ENCODE results near the gene SPSB1.

The SPSB1 gene

DNA sequence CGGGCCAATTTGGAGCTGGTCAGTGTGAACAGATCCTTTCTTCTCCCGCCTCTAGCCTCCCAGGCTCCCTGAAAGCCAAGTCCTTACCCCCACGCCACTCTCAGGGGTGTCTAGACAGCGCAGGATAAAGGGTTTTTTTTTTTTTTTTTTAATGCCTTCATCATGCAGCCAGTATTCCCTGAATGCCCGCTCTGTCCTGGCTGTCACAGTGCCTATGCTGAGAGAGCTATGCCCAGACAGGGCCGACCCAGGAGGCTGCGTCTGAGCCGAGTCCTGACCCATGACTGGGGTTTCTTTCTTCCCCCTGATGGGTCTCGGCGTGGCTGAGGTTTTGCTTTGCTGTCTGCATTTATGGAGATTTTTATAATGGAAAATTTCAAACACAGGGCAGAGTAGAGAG, 18.3 kb downstream of the SPSB1 start:
- H3K4me1 Mint-ChIP-seq: peaks cover 74% of the 10 kb centered on the region
- TF ChIP-seq CTCF (IDR thresholded peaks at IDR 0.05): no peak
- no peak overlapping the region for H3K4me3 Mint-ChIP-seq
- H3K27me3 Mint-ChIP-seq (ENCODE audit: low read depth, poor library complexity): peaks cover 5% of the 10 kb centered on the region
- DNase-seq: no peak
- no peak overlapping the region for H3K27ac Mint-ChIP-seq
- no peaks in the 10 kb centered on the region for H3K36me3 Mint-ChIP-seq (ENCODE audit: low read depth)
- no peaks in the 10 kb centered on the region for H3K9me3 Mint-ChIP-seq

- TF ChIP-seq CTCF (IDR thresholded peaks at IDR 0.05): no peak
- H3K36me3 Mint-ChIP-seq (ENCODE audit: low read depth): no peaks in the 10 kb centered on the region
- peaks cover 5% of the 10 kb centered on the region for H3K27me3 Mint-ChIP-seq (ENCODE audit: low read depth, poor library complexity)
- H3K4me3 Mint-ChIP-seq: no peak overlapping the region
- peak overlapping the region; percentile 59 for H3K27ac Mint-ChIP-seq
- DNase-seq: no peak
- H3K4me1 Mint-ChIP-seq: peaks cover 70% of the 10 kb centered on the region
- no peaks in the 10 kb centered on the region for H3K9me3 Mint-ChIP-seq
Measured at GRCh38 chr1:9311479-9311878, 18.8 kb downstream of the SPSB1 start.

GRCh38 chr1:9312168-9312720, 19.6 kb downstream of the SPSB1 start:
- no peak for TF ChIP-seq CTCF (IDR thresholded peaks at IDR 0.05)
- H3K27me3 Mint-ChIP-seq (ENCODE audit: low read depth, poor library complexity): peaks cover 5% of the 10 kb centered on the region
- DNase-seq: no peak
- H3K36me3 Mint-ChIP-seq (ENCODE audit: low read depth): no peaks in the 10 kb centered on the region
- H3K4me1 Mint-ChIP-seq: peaks cover 69% of the 10 kb centered on the region
- H3K27ac Mint-ChIP-seq: no peak overlapping the region
- no peak overlapping the region for H3K4me3 Mint-ChIP-seq
- no peaks in the 10 kb centered on the region for H3K9me3 Mint-ChIP-seq

DNA sequence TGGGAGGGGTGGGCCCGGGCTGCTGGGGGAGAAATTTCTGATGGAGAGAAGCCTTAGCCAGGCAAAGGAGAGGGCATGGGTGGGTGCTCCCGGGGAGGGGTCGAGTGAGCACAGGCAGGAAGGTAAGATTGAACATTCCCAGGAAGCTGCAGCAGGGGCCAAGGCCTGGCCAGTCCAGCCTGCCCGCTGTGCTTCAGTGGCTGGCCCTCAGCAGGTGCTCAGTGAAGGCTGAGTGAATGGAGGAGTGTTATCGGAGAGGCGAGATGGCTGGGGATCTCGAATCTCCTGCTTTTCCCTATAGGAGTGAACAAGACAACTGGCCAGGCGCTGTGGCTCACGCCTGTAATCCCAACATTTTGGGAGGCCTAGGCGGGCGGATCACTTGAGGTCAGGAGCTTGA, 20.9 kb downstream of the SPSB1 start:
- Mint-ChIP-seq H3K4me3 (no peak overlapping the region), H3K4me1 (peaks cover 72% of the 10 kb centered on the region), H3K9me3 (no peaks in the 10 kb centered on the region), H3K27ac (peak overlapping the region; percentile 64), H3K27me3 (ENCODE audit: low read depth, poor library complexity) (peaks cover 5% of the 10 kb centered on the region), H3K36me3 (ENCODE audit: low read depth) (no peaks in the 10 kb centered on the region)
- no peak for DNase-seq
- TF ChIP-seq CTCF (IDR thresholded peaks at IDR 0.05): no peak

DNA sequence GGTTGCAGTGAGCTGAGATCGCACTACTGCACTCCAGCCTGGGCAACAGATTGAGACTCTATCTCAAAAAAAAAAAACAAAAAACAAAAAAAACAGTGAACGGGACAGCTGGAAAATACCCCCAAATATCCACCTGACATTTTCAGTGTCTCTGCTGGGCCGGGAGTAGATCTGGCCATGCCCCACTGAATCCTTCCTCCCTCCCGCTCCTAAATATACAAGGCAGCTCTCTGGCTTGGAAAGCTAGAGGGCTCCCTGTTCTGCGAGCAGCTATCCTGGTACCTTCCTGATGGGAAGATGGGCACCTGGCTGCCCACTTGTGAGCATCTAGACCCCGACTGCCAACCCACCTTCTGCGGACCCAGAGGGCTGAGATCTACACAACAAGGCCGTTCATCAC, 21.4 kb downstream of the SPSB1 start:
- TF ChIP-seq CTCF (IDR thresholded peaks at IDR 0.05): no peak
- no peak for DNase-seq
- Mint-ChIP-seq H3K4me3 (no peak overlapping the region), H3K9me3 (no peaks in the 10 kb centered on the region), H3K27me3 (ENCODE audit: low read depth, poor library complexity) (peaks cover 7% of the 10 kb centered on the region), H3K4me1 (peaks cover 72% of the 10 kb centered on the region), H3K27ac (no peak overlapping the region), H3K36me3 (ENCODE audit: low read depth) (no peaks in the 10 kb centered on the region)

- TF ChIP-seq CTCF (IDR thresholded peaks at IDR 0.05): no peak
- no peaks in the 10 kb centered on the region for H3K9me3 Mint-ChIP-seq
- H3K36me3 Mint-ChIP-seq (ENCODE audit: low read depth): no peaks in the 10 kb centered on the region
- H3K4me3 Mint-ChIP-seq: no peak overlapping the region
- no peak for DNase-seq
- H3K4me1 Mint-ChIP-seq: peaks cover 75% of the 10 kb centered on the region
- H3K27ac Mint-ChIP-seq: no peak overlapping the region
- H3K27me3 Mint-ChIP-seq (ENCODE audit: low read depth, poor library complexity): peaks cover 7% of the 10 kb centered on the region
Measured at GRCh38 chr1:9314711-9315379, 22.2 kb downstream of the SPSB1 start.
